Stimulated activated CD4-positive, alpha-beta T cell treated with anti-CD3 and anti-CD28 coated beads, TNF-alpha, amount 100 ng/mL, for 1 hour (primary cell): Measurements from ENCODE around the gene GID4.
A peak's percentile ranks its signal among the peaks of the same experiment; 100 is the strongest.

Experiments used
- DNase-seq, 3 donors: peaks; one replicate each; pipeline ENCODE4 v3.0.0-alpha.2; 2020; ENCODE audit warnings: low read depth in 3 of 3, low spot score in 1 of 3

Gene GID4

GRCh38 chr17:18042983-18043382 lies 3.8 kb downstream of the GID4 start:
- DNase-seq: no peak

GRCh38 chr17:18043491-18043890 lies 4.3 kb downstream of the GID4 start:
- no peak for DNase-seq

GRCh38 chr17:18044609-18045008 lies 5.4 kb downstream of the GID4 start:
- DNase-seq: no peak

GRCh38 chr17:18045691-18046350 lies 6.6 kb downstream of the GID4 start:
- no peak for DNase-seq

GRCh38 chr17:18055597-18055996 lies 16.4 kb downstream of the GID4 start:
- DNase-seq: no peak

GRCh38 chr17:18056214-18056613 lies 17.0 kb downstream of the GID4 start:
- DNase-seq: no peak

GRCh38 chr17:18059283-18059682 lies 20.1 kb downstream of the GID4 start:
- DNase-seq: no peak

- DNase-seq: no peak
Observed at GRCh38 chr17:18064053-18064452, 24.8 kb downstream of the GID4 start.

- DNase-seq: no peak
Observed at GRCh38 chr17:18065546-18065945, 26.3 kb downstream of the GID4 start.

- no peak for DNase-seq
Observed at GRCh38 chr17:18066866-18067265, 27.7 kb downstream of the GID4 start.

GRCh38 chr17:18069101-18069500 lies 29.9 kb downstream of the GID4 start:
- no peak for DNase-seq

- no peak for DNase-seq
Observed at GRCh38 chr17:18070861-18071340, 31.7 kb downstream of the GID4 start.

- no peak for DNase-seq
Observed at GRCh38 chr17:18071751-18072150, 32.5 kb downstream of the GID4 start.

- DNase-seq: no peak
Observed at GRCh38 chr17:18074566-18075272, 35.5 kb downstream of the GID4 start.

- DNase-seq: no peak
Observed at GRCh38 chr17:18076936-18077335, 37.7 kb downstream of the GID4 start.

- DNase-seq: no peak
Observed at GRCh38 chr17:18079543-18079942, 40.3 kb downstream of the GID4 start.

- no peak for DNase-seq
Observed at GRCh38 chr17:18084256-18084655, 45.0 kb downstream of the GID4 start.

GRCh38 chr17:18087610-18088491 lies 48.6 kb downstream of the GID4 start, which contains the start of gene DRG2:
Gene DRG2, plus strand, starts transcription at chr17:18087948. Its CDS starts 76 bp downstream, at chr17:18088024.
- DNase-seq: peak; percentile 64 to 90 (median 80)

GRCh38 chr17:18089613-18090012 lies 50.4 kb downstream of the GID4 start:
- DNase-seq: no peak

GRCh38 chr17:18093616-18094408 lies 54.6 kb downstream of the GID4 start:
- DNase-seq: no peak

GRCh38 chr17:18094409-18094807 lies 55.2 kb downstream of the GID4 start:
- no peak for DNase-seq
